NCI-H1048 (cell line): ENCODE results near the gene RAB9A.
"Not testable (repeated sequence)": the region's sequence is repeated elsewhere in the genome, so short reads cannot be mapped to it uniquely, and the experiment has no call there.

Experiments
- DNase-seq: peaks from one replicate; lab custom pipeline; 2025; lab: John Stamatoyannopoulos, UW

RAB9A gene

DNA sequence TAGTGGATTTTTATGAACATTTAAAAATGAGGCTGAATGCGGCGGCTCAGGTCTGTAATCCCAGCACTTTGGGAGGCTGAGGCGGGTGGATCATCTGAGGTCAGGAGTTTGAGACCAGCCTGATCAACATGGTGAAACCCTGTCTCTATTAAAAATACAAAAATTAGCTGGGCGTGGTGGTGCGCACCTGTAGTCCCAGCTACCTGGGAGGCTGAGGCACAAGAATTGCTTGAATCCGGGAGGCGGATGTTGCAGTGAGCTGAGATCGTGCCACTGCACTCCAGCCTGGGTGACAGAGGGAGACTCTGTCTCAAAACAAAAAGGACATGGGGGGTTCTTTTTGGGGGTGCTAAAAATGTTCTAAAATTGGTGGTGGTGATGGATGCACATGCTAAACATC lies 19.2 kb upstream of the RAB9A start:
- DNase-seq: not testable (repeated sequence)

GRCh38 chrX:13670197-13670596 lies 18.7 kb upstream of the RAB9A start:
- no peak for DNase-seq

DNA sequence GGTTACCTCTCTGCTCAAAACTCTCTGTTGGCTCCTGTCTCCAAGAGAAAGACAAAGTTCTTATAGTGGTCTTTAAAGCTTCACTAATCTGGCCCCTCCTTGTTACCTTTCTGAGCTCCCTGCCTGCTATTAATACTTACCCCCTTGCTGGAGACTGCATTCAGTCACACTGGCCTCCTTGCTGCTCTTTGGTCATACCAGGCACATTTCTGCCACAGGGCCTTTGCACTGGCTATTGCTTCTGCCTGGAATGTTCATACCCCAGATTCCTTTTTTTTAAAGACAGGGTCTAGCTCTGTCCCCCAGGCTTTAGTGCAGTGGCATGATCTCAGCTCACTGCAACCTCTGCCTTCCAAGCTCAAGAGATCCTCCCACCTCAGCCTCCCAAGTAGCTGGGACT lies 15.9 kb upstream of the RAB9A start:
- DNase-seq: no peak

GRCh38 chrX:13676885-13677284 lies 12.0 kb upstream of the RAB9A start:
- no peak for DNase-seq

DNA sequence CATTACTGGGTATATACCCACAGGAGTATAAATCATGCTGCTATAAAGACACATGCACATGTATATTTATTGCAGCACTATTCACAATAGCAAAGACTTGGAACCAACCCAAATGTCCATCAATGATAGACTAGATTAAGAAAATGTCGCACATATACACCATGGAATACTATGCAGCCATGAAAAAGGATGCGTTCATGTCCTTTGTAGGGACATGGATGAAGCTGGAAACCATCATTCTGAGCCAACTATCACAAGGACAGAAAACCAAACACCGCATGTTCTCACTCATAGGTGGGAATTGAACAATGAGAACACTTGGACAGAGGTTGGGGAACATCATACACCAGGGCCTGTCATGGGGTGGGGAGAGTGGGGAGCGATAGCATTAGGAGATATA lies 9.2 kb upstream of the RAB9A start:
- DNase-seq: not testable (repeated sequence)

DNA sequence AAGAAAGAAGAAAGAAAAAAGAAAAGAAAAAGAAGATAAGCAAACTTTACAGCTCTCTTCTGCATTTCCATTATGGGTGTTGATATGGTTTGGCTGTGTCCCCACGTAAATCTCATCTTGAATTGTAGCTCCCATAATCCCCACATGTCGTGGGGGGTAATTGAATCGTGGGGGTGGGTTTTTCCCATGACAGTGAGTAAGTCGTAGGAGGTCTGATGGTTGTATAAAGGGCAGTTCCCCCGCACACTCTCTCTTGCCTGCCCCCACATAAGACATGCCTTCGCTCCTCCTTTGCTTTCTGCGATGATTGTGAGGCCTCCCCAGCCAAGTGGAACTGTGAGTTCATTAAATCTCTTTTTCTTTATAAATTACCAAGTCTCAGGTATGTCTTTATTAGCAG lies 7.3 kb upstream of the RAB9A start:
- DNase-seq: no peak

DNA sequence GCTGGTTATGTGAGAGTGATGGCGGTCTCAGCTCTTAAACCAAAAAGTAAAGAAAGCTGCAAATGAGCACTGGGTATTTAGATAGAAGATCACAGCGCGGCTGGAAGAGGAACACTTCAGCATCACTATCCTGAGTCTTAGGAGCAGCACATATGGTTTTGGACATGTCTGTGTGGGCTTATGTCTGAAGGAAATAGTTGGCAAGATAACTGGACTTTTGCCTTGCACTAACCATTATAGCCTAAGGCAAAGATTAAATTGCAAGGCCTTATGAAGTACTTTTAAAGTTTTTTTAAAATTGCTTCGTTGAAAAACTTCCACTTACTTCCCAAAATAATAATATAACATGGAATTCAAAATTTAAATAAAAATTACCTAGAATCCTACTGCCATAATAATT lies 4.6 kb upstream of the RAB9A start:
- no peak for DNase-seq

DNA sequence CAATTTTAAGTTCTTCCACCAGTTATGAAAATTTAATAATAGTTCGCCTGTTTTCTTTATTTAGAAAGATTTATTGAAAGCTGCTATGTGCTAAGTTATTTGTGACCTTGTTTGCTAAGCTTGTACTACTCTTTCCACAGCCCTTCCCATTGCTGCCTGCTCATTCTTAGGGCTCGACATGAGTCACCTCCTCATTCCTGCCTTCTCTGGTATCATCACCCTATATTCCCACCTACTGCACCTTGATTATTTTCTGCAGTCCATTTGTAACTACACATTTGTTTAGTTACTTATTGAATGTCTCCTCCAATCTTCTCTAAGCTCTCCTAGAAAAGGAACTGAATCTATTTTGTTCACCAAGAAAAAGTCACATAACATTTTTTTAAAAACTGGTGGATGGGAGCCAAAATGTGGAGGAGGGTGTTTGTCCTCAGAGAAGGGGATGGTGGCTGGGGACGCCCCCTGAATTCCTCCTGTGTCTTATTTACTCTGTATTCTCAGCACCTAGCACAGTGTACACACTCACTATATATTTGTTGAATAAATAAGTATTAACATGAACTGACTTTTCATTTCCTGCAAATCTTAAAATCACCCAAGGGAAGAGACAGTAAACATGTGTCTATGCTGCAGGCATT lies 3.7 kb upstream of the RAB9A start:
- no peak for DNase-seq

DNA sequence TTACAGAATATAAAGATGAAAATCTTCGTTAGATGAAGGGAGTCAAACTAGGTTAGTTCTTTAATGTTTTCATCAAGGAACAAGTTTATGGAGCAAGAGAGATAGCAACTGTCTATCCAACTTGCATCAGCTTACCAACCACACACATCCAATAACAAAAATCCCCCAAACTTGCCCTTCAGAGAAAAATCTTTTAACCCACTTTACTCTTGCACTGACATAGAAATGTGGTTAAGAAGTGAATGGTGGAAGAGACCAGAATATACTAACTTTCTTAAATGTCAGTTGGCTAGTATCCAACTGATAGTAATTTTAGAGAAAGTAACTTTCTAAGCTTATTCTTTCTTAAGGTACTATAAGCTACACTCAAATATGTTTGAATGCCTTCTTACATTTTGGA lies 1.7 kb upstream of the RAB9A start:
- DNase-seq: no peak

DNA sequence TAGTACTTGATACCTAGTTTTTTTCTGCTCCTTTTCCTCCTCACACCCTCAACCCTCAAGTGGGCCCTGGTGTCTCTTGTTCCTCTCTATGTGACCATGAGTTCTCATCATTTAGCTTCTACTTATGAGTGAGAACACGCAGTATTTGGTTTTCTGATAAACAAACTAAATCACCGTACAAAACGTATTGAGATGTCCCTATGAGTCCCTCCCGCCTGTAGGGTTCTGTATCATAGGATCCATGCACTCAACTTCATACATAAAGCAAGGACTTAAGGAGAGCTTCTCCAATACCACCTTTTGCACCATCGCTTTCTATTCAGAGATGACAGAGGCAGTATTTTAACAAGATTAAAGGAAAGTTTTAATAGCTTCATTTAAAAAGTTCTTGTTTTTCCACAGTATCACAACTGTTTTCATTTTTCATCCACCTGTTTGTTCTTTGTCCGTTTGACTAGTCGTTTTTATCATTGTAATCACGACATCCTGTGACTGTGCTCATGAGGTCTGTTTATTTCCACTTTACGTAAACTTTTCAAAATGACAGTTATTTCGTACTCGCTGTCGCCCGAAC lies 457 bp upstream of the RAB9A start:
- DNase-seq: no peak

DNA sequence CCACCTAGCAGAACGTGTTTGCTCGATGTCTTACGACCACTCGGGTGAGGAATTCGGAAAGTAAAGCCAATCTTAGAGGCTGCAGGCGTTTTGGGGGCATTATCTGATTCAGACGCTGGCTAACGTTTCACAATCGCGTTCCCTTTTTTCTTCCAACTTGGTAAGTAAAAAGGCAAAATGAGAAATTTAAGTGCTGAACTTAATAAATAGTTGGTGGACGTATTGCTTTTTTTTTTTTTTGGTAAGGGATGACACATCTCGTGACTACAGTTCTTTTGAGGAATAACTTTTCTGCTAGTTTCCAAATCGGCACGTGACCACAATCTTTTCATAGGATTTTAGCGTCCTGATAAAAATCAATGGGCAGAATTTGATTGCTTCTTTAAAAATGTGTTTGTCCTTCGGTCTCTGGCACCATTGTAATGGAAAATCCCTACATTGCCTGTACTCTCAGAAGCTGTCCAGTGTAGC lies 848 bp downstream of the RAB9A start:
- DNase-seq: no peak

GRCh38 chrX:13690836-13691235 lies 1.9 kb downstream of the RAB9A start:
- DNase-seq: no peak

GRCh38 chrX:13691841-13692371 lies 3.0 kb downstream of the RAB9A start:
- no peak for DNase-seq

DNA sequence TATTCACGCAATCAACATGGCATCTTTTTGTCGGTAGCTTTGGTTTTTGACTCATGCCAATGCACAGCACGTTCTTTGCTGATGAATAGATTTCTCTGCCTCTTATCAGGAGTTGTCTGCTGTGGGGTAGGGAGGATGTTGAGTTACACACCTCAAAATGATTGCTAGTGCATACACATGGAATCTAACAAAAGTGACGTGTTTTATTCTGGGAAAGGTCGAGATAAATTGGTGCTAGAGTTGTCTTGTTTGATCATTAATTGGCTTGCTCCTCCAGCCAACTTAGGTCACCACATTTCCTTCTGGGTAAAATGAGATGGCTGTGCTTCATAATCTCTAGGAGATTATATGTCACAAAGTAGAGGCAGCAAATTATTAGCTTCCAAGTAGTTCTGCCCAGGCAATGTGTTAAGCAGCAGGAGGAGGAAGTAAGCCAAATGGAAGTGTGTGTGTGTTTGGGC lies 3.9 kb downstream of the RAB9A start:
- DNase-seq: no peak

- no peak for DNase-seq
Measured at GRCh38 chrX:13693341-13693961, 4.5 kb downstream of the RAB9A start.

- DNase-seq: no peak
Measured at GRCh38 chrX:13694359-13694758, 5.4 kb downstream of the RAB9A start.

DNA sequence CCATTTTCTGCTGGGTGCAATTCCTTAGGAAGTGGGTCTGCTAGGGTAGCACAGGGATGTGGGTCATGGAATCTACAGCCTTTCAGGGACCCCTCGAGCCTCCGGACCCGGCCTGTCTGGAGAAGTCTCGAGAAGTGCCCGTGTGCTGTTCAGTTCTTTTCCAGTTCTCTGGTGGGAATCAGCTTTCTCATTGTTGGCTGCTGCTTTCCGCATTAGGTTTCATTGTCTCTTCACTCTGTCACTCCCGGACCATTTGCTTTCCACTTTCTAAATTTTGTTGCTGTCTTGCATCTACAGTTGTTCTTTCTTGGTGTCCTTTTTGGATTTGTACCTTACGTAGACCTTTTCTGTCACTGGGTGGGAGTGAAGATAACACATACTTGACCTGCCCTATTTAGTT lies 6.1 kb downstream of the RAB9A start:
- no peak for DNase-seq

DNA sequence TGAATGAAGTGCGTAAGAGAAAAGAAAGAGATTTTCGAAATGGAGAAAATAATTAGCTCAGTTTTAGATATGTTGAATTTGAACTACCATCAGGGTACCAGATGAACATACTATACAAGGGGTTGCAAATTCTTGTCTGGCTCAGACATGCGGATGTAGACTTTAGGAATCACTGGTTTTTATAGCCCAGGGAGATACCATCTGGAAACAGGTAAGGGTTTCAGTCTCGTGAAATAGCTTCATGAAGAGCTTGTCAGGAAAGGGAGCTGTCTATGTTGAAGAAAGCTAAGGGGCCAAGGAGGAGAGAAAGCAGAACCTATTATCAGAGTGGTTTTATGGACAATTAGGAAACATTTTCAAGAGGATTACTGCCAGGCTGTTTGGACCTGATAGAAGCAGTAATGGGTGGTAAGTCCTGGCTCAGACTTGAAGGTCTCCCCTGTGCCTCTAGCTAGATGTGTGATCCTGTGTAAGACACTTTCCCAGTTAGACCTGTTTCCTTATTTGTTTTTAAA lies 6.7 kb downstream of the RAB9A start:
- DNase-seq: no peak

- DNase-seq: no peak
Measured at GRCh38 chrX:13697455-13697854, 8.5 kb downstream of the RAB9A start.

- no peak for DNase-seq
Measured at GRCh38 chrX:13697976-13698375, 9.0 kb downstream of the RAB9A start.

DNA sequence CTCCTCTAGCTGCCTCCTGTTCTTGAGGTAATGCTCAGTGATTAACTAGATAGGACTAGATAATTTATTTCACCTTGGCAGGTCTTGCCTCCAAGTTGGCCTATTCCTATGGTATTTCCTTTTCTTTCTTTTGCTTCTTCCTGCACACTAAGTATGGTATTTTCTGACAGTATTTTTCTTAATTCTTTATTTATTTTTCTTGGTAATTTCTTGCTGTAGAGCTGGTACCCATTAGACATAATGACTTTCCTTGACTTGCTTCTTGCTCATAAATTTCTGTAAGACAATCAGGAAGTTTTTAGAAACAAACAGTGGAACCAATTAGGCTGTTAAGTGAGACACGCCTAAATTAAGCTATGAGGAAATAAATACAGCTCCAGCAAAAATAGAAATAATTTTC lies 9.5 kb downstream of the RAB9A start:
- no peak for DNase-seq

DNA sequence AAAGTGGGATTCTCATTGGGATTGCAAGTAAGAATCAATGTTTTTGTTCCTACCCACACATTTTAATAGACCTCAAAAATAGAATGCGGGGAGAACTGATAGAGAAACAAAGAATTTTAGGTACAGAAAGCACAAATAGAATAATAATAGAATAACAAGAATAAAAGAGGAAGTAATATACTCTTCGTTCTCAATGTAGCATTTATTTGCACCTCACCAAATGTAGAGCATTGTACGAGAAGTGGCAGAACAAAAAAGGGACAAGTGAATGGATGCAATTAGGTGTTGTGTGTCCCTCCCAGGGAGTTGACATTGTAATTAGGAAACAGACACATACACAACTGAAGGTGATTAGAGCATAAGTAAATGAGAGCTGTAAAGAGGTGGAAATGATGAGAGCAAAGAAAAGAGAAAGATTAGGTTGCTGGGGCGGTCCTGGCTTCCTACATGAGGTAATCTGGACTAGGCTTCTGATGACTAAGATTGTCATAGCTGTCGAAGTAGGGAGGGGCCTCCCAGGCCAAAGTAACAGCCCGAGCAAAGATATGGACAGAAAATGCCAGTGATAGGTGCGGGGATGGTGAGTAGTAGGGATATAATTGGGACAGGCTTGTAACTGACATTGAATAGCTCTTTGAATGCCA lies 10.4 kb downstream of the RAB9A start:
- no peak for DNase-seq

DNA sequence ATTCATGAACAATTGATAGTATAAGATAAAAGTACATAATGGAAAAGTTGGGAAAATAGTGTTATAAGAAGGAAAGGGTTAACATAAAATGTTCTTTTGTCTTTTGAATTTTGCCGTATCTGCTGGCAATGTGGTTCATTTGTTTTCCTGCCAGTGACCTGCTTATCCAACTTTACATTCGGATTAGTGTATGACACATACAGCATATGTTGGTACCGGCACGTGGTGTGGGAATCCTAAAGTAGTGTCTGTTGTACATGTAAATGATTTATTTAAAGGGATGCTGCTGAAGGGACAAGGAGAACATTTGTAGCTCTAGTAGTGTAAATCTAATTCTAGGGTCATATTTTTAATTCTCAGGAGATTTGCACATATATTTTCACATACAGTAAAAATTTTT lies 11.5 kb downstream of the RAB9A start:
- no peak for DNase-seq
